Hematopoietic multipotent progenitor cell treated with erythropoietin and hydrocortisone succinate and interleukin-3 and kit ligand, for 6 days (in vitro differentiated cells): ENCODE data around the gene RAB11FIP4.

Source experiments
- DNase-seq: peaks from one replicate; pipeline ENCODE4 v3.0.0-alpha.2; 2015

RAB11FIP4 gene

DNA sequence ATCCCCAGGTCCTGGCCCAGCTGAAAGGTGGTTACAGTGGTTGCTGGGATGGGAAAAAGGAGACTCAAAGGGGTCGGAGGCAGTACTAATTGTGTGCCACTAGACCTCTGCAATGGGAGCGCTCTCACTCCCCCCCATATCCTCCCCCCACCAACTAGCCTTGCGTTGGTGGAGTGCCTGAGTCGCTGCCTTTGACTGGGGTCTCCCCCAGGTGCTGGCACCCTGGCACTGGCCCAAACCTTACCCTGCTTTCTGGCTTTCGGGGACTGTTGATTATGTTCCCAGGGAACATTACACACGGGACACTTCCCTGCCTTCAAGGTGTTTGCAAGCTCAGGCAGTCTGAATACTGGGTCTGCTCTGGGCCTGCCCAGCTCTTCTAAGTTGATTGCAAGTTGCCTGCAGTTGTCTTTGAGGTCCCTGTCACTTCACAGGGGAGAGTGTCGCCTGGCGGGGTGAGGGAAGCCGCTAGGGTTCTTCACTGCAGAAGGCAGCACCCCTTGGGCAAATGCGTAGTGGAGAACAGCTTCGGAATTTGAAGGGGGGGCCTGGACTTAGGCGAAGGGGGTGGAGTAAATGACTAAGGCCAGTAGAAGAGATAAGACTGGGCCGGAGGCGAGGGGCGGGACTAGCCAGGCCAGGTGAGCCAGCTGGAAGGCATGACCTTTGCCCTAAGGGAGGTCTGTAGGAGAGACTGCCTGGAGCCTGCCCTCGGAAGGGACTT, 98.0 kb downstream of the RAB11FIP4 start:
- DNase-seq, result no peak

DNA sequence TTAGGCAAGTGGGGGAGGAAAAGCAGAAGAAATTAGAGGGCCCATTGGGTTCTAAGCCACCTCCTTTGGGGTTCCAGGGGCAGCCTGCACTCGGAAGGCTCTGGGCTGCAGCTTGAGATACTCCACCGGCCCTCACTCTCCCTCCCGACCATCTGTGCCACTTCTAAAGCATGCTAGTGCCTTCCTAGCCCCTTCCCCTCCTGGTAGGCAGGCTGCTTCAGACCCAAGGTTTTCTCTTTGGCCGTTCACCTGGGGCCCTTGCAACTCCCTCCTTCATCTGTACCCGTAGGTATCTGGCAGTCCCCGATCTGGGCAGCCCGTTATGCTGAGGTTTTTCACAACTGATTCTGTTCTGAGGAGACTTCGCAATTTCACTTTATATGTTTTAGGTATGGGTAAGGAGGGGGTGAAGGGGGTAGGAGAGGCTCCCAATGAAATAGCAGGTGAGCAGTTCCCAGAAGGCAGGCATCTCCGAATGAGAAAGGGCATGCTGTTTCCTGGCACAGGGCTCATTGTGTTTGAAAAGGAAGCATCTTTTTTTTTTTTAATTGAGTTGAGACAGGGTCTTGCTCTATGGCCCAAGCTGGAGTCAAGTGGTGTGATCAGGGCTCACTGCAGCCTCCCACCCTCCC, 98.7 kb downstream of the RAB11FIP4 start:
- DNase-seq, result no peak

DNA sequence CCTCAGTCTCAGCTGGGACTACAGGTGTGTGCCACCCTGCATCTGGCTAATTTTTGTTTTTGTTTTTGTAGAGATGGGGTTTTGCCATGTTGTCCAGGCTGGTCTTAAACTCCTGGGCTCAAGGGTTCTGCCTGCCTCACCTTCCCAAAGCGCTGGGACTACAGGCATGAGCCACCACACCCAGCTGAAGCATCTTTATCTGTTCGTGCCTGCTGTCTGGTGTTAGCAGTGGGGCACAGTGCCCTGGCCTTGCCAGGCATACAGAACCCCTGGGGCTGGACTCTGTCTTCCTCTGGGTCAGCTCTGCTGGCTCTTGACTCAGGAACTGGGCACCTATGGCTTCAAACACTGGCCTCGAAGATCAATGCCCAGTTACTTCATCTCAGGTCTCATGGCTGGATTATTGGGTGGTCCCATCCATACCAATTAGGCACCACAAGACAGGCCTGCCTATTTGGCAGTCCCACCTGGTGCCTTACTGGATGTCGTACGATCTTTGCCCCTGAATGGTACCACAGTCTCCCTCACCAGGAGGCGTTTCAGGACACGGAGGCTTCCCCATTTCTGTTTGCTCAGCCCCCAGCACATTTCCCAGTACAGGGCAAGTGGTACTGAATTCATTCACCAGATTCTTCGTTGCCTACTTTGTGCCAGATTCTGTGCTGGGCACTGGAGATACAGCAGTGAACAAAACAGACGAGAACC, 99.3 kb downstream of the RAB11FIP4 start:
- peak; percentile 69 for DNase-seq

DNA sequence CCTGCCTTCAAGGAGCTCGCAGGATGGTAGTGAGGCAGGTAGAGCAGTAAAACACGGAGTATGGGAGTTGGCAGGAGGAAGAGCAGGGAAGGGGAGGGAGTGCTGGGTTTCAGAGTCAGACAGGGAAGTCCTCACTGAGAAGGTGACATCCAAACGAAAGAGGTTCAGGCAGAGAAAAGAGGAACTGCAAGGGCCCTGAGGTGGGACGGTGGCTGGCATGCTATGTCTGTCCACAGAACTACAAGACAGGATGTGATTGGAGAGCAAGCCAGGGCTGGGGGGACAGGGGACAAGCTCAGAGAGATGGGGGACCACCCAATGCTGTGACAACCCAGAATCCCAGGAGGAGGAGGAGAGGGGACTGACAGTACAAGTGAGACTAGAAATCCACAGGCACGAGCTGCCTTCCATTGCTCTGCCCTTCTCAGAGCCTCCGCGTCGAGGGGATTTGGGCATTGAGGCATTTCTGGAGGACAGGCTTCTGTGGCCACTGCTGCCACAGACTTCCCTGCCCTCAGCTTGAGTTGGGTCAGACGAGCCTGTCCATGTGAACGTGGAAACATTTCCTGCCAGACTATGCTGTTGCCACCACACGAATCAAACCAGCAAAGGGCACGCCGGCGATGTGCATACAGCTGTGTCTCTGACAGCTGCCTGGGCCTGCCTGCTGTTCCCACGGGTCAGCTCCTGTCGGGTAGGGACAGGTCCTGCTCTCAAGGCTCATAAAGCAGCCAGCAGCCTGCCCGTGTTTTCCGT, 100.1 kb downstream of the RAB11FIP4 start:
- peak; percentile 67 for DNase-seq

DNA sequence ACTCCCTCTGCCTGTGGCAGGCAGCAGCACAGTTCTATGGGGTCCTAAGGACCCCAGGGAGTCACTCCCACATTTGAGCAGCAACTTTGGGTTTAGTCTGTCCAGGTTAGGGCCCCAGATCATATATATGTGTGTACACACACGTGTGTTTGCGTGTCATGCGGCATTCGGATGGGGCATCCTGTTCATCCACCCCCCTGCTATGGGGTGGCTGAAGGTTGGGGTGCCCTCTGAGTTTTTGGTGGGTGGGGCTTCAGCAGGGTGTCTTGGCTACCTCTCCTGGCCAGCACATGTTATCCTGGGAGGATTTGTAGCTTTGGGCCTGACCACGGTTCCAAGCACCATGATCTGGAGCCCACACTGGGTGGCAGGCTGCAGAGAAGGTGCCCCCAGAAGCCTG, 100.7 kb downstream of the RAB11FIP4 start:
- no peak for DNase-seq

DNA sequence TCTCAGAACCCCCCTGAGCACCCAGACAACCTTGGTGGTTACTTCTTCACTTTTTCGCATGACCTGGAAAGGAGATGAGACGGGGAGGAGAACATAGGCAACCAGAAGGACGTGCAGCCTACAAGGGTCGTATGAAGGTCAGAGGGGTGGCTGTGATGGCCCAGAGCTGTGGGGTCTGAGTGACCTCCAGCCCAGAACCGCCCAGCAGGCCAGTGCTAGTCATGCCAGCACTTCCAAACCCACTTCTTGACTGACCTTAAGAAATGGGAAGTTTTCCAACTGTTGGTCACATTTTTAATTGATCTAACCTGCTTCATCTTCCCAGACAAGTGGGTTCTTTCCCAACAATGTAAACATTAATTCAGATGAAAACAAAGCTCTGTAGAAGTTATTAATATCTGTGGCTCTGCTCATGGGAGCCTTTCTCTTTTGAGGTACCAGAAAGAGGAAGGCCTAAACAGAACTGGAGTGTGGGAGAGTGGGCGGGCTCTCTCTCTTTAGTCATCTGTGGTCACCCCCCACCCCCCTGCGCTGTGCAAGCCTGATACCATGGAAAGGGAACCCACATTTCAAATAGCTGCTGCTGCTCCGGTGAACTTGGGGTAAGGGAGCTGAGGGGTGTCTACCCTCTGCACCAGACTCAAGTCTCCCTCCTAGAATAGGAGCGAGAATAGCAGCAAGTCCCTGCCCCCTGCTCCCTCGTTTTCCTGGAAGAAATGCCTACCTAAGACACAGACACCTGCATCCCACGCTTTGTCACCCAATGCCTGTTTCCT, 101.6 kb downstream of the RAB11FIP4 start:
- peak; percentile 93 for DNase-seq

DNA sequence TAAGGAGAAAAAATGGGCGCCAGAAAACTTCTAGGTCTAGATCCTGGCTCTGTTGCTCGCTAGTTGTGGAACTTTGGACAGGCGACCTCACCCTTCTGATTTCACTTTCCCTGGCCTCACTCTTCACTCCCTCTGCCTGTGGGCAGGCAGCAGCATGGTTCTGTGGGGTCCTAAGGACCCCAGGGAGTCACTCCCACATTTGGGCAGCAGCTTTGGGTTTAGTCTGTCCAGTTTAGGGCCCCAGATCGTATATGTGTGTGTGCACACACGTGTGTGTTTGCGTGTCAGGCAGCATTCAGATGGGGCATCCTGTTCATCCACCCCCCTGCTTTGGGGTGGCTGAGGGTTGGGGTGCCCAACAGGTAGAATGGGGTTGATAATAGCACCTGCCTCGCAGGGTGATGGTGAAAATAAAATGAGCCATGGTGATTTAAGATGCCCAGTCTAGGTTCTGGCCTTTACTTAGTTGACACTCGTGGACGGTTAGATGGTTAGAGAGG, 102.2 kb downstream of the RAB11FIP4 start:
- DNase-seq, result no peak

DNA sequence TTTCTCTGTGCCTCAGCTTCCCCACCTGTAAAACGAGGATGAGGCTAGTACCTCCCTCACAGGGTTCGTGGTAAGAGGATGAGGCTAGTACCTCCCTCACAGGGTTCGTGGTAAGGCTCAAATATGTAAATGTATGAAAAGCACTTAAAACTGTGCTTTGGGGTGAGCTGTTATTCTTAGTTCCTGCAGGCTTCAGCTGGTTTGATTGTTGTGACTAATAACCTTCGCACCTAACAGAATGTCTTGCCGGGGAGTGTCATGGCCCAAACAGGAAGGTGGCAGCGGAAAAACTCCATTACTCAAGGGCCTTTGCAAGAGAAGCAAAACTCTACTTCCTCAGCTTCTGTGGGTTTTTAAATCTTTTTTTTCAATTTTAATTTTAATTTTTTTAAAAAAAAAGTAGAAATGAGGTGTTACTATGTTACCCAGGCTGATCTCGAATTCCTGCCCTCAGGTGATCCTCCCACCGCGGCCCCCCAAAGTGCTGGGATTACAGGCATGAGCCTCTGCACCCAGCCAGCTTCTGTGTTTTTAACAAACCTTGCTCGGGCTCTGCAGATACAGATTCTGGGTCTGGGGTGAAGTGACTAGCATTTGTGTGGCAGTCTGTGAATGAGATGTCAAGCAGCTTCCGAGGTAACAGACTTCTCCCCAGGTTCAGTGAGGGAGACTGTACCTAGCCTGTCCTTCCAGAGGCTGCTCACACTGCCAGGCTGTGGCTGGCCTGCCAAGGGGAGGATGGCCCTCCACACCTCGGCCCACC, 103.0 kb downstream of the RAB11FIP4 start:
- peak; percentile 43 for DNase-seq

DNA sequence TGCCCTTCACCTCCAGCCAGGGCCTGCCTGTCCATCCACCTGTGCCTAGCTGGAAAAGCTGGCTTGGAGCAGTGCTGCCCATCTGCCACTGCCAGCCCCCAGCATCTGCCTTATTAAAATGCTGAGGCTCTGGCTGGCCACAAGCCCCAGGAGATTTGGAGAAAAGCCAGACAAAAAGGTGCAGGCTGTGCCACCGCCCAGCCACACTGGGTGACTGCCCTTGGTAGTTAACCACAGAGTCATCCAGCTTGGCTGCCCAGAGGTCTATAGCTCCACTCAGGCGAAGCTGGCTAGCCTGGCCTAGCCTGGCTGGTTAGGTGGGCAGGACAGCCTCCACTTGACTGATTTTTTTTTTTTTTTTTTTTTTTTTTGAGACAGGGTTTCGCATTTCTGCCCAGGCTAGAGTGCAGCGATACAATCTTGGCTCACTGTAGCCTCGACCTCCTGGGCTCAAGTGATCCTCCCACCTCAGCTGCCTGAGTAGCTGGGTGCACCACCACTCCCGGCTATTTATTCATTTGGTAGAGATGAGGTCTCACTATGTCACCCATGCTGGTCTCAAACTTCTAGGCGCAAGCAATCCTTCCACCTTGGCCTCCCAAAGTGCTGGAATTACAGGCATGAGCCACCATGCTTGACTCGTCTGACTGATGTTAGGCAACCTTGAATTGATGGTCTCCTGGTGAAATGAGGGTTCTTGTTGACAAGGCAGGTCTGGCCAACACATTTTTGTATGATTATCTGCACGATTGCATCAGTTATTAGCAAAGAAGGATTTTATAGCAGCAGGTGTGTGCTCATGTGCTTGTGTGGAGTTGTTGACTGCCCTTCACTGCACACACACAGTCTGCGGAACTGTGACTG, 103.8 kb downstream of the RAB11FIP4 start:
- peak; percentile 85 for DNase-seq

DNA sequence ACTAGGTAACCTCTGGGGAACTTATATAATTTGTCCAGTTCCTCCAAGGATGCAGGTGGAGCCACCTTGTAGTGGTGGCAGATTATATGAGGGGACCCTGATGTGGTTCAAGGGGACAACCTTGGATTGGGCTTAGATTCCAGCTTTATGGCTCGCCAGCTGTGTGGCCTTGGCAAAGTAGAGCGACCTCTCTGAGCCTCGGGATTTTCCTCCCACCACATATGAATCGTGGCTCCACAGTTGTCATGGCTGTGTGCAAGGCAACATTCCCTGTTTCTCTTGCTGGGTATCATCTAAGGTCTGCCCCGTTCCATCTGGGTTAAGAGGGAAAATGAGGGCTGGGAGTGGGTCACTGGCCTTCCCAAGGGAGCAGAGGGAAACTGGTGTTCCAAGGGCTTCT, 104.6 kb downstream of the RAB11FIP4 start:
- DNase-seq, result no peak

DNA sequence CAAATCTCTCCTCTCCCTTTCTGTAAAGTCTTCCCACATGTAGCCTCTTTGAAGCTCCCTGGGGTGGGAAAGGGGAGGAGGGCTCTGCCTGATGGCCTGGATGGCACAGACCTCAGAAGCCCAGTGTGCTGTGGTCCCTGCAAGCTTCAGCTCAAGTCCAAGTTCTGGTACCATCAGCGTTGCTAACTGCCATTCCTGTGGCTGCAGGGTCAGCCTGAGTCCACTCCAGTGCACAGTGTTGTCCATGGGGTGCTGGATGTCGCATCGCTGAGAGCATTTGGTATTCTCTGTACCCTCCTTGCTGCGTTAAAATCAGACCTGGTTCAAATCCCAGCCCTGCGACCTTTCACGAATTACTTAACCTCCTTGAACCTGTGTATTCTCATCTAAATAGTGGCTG, 105.1 kb downstream of the RAB11FIP4 start:
- DNase-seq, result no peak

DNA sequence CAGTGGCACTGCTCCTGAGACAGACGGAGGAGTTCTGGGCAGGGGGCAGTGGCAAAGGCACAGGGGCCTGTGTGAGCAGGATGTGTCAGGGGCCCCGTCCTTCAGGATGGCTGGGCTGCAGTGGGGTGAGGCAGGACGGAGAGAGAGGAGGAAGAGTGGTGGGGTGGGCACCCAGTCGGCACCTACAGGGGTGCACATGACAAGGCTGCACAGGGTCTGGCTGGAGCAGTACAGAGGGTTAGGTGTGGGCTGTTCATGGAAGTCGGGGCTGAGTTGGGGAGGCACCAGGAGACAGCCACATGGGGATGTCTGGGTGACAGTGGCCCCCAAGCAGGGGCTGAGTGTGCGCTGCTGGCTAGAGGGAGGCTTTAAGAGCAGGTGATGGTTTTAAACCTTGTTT, 106.0 kb downstream of the RAB11FIP4 start:
- no peak for DNase-seq

DNA sequence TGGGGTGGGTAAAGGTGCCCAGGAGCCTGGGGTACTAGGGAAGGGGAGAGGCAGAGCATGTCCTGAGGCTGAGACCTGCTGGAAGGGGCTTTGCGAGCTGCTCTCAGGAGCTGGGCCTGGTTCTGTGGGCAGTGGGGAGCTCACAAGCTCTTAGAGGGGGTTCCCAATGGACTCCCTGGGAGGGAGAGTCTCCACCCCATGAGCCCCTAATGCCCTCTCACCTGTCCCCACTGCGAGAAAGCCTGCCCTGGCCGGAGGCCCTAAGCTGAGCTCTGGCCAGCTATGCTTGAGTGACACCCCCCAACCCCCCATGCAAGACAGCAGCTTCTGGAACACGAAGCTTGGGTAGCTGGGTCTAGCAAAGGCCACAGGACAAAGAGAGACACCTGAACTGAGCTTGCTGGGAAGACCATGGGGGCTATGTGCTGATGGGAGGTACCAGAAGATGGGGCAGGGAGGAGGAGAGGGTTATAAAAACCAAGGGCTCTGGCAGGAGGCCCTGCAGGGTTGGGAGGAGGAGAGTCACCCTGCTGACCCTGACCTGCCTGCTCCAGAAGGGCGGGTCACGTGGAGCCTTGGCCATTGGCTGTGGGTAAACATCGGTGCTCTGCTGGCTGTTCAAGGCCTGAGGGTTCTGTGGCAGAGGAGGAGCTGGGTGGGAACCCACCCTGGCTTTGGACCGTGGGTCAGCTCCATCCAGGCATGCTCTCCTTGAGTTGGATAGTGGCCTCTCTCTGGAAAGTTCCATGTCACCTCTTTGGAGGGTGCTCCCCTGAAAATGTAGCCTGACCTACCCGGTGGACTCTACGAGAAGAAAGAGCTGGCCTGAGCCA, 106.7 kb downstream of the RAB11FIP4 start:
- no peak for DNase-seq

DNA sequence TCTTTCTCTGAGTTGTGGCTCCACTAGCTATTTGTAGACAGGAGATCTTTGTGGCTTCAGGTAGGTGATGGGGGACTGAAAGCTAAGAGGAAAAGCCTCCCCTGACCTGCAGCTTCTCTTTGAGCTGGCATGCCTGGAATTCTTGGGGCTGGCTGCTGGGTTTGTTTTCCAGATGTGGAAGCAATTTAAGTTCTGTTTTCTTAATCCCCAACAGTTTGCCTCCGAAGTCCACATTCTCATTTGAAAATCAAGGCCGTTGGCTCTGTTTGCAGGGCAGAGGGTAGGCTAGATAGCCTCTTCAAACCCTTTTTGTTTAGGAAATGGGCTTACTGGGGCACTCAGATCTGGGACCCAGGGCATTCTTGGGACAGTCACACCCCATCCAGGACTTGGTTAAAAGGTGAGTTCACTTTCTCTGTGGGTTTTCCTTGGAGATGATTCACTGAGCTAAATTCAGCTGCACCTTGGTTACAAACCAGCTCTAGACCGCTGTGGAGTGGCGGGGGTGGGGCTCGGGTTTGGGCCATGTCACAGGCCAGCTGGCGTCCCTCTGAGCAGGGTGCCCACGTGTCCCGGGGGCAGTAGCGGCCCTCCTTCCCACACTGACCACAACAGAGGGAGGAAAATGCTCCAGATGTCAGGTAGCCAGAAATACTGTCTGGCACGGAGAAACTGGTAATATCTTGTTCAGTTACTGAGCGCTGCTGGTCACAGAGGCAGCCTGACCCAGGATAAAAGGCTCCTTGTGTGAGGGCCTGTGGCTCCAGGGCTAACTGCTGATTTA, 108.5 kb downstream of the RAB11FIP4 start:
- no peak for DNase-seq

DNA sequence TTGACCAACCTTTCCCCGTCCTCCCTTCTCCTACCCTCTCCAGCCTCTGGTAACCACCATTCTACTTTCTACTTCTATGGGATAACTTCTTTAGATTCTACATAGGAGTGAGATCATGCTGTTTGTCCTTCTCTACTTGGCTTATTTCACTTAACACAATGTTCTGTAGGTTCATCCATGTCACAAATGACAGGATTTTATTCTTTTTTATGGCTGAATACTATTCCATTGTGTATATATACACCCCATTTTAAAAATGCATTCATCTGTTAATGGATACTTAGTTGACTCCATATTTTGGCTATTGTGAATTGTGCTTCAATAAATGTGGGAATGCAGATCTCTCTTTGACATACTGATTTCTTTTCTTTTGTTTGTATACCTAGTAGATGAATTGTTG, 115.0 kb downstream of the RAB11FIP4 start:
- no peak for DNase-seq

DNA sequence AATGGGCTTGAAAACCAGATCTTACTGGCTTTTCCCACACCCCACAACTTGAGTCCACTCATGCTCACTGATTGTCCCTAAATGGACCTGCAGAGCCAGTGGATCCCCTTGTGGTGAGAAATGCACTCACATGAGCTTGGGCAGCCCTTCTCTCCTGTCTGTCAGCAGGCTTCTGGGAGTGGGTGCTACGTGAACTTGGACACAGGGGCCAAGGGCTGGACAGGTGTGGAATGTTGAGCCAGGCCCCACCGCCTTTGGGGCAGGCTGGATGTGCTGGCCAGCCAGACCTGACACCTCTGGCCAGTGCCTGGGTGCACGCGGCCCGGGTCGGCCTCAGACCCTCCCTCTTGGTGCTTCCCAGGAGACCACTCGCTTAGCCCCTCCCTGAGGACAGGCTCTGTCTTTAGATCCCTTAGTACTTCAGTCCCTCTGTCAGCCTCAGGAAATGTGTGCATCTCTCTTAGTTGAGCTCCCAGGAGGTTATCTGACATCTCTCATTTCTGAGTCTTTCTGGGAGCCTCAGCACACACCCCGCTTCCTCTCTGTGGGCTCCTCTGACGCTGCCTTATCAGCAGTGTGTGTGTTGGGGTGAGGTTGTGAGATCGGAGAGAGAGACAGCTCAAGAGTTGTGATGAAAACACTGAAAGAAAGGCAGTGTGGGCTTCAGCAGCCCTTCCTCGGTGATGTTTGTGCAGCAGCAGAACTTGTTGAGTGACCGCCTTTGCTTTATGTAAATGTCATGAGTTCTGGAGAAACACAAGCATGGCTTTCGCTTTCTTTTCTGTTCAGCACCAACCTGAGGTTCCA, 117.0 kb downstream of the RAB11FIP4 start:
- DNase-seq, result peak; percentile 95

DNA sequence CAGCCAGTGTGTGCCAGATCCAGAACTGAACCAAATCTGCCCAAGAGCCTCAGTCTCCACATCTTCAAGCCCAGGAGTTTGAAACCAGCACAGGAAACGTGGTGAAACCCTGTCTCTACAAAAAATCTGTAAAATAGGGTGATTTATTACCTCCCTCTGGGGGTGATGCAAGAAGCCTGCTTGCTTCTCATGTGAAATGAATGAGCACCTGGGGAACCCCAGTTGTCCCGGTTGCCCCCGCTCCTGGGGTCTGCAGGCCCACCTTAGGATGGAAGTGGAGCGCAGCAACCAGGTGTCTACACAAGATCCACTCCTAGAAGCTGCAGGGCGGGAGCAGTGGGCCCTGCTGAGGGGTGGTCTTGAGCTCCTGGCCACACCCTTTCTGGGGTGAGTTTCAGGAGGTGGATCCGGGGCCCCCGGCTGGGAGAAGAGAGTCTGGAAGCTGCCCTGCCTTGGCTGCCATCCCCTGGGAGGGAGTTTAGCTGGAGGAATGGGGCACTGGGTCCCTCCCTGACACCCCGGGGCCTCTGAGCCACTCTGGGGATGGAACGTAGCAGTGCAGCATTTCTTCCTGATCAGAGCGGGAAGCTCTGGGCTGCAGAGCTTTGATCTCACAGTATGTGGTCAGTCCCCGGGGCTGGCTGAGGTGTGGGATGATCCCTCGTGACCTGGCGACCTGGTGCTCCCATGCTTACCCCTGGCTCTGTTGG, 117.8 kb downstream of the RAB11FIP4 start:
- DNase-seq, result no peak
